GM23338 (cell line): Measurements from ENCODE around the gene PDE4B. TPM values are rescaled to one million over a fixed set of nuclear protein-coding genes. Genes with fewer than 3 reads are reported as not detected.
"Not testable (repeated sequence)": the region's sequence is repeated elsewhere in the genome, so short reads cannot be mapped to it uniquely, and the experiment has no call there.

Source experiments
- ATAC-seq: fragments of 200-7000 bp; cut with Tn5 transposase; 3 replicates; pipeline ENCODE4 v1.9.1; 2020
- DNase-seq: peaks from one replicate; pipeline ENCODE4 v3.0.0-alpha.2; 2015; ENCODE audit warnings: low spot score
- H2AFZ ChIP-seq: fragments of 200-600 bp; sonication (generic); 2 replicates; pipeline ENCODE4 v1.8.0; 2016; ENCODE audit warnings: antibody characterized with exemption, mild to moderate bottlenecking, moderate library complexity
- H3F3A ChIP-seq: fragments of 200-600 bp; sonication (generic); replicated peaks from 2 replicates; pipeline ENCODE4 v1.8.0; 2017; ENCODE audit warnings: antibody characterized with exemption, mixed run types, low read depth
- H3K27ac ChIP-seq: fragments of 200-600 bp; sonication (generic); 2 replicates; pipeline ENCODE4 v1.6.1; 2016; ENCODE audit warnings: low read depth
- H3K27me3 ChIP-seq: fragments of 200-600 bp; sonication (generic); 2 replicates; pipeline ENCODE4 v1.8.0; 2016; ENCODE audit warnings: mild to moderate bottlenecking, mixed run types, moderate library complexity; ENCODE audit not compliant: insufficient read depth
- H3K36me3 ChIP-seq: fragments of 200-600 bp; sonication (generic); 2 replicates; pipeline ENCODE4 v1.8.0; 2016; ENCODE audit warnings: mild to moderate bottlenecking; ENCODE audit not compliant: insufficient read depth
- H3K4me1 ChIP-seq: fragments of 200-600 bp; sonication (generic); 2 replicates; pipeline ENCODE4 v1.8.0; 2016; ENCODE audit warnings: mild to moderate bottlenecking, moderate library complexity; ENCODE audit not compliant: insufficient read depth
- H3K4me2 ChIP-seq: fragments of 200-600 bp; sonication (generic); 2 replicates; pipeline ENCODE4 v1.7.1; 2017; ENCODE audit warnings: mixed run types
- H3K4me3 ChIP-seq: fragments of 200-600 bp; sonication (generic); 2 replicates; pipeline ENCODE4 v1.6.1; 2016; ENCODE audit warnings: mixed run types
- H3K79me2 ChIP-seq: fragments of 200-600 bp; sonication (generic); replicated peaks from 2 replicates; pipeline ENCODE4 v1.8.0; 2017; ENCODE audit warnings: mild to moderate bottlenecking; ENCODE audit not compliant: insufficient read depth
- H3K9me2 ChIP-seq: fragments of 200-600 bp; sonication (generic); 2 replicates; pipeline ENCODE4 v1.8.0; 2017; ENCODE audit not compliant: insufficient read depth
- H4K20me1 ChIP-seq: fragments of 200-600 bp; sonication (generic); replicated peaks from 2 replicates; pipeline ENCODE4 v1.8.0; 2017; ENCODE audit warnings: mild to moderate bottlenecking; ENCODE audit not compliant: insufficient read depth
- H3K27ac Mint-ChIP-seq: 2 replicates; pipeline ENCODE4 v1.8.0; 2020; ENCODE audit warnings: inconsistent platforms, mild to moderate bottlenecking, moderate library complexity, mixed read lengths
- H3K27me3 Mint-ChIP-seq: 3 replicates; pipeline ENCODE4 v1.8.0; 2022; ENCODE audit warnings: low read depth, mild to moderate bottlenecking, moderate library complexity, mixed read lengths, inconsistent platforms; ENCODE audit not compliant: insufficient read depth, poor library complexity
- H3K36me3 Mint-ChIP-seq: 3 replicates; pipeline ENCODE4 v1.8.0; 2021; ENCODE audit warnings: low read depth, mild to moderate bottlenecking, inconsistent platforms, moderate library complexity, mixed read lengths
- H3K4me1 Mint-ChIP-seq: 3 replicates; pipeline ENCODE4 v1.8.0; 2020; ENCODE audit warnings: mild to moderate bottlenecking, inconsistent platforms, mixed read lengths
- H3K4me3 Mint-ChIP-seq: 3 replicates; pipeline ENCODE4 v1.8.0; 2021; ENCODE audit warnings: moderate library complexity, mild to moderate bottlenecking, inconsistent platforms, mixed read lengths
- H3K9me3 Mint-ChIP-seq: 3 replicates; pipeline ENCODE4 v1.8.0; 2020; ENCODE audit warnings: moderate library complexity, mild to moderate bottlenecking, inconsistent platforms, mixed read lengths
- CREB1 ChIP-seq: fragments of 250-450 bp; sonication (Bioruptor Pico); IDR thresholded peaks from 2 replicates; pipeline ENCODE4 v1.5.0; 2020; ENCODE audit warnings: low read depth, mild to moderate bottlenecking, moderate library complexity
- CTCF ChIP-seq, 2 experiments: fragments of 200-600 bp in 1 of 2; sonication (generic) in 1 of 2; conservative IDR thresholded peaks; 2 replicates each; pipeline versions ENCODE4 v1.5.1 to v1.6.1; 2016 to 2017; ENCODE audit warnings: antibody characterized with exemption in 2 of 2, low read depth in 2 of 2, mild to moderate bottlenecking in 2 of 2, moderate library complexity in 1 of 2
- ETS1 ChIP-seq: IDR thresholded peaks from 2 replicates; pipeline ENCODE4 v1.6.1; 2016; ENCODE audit warnings: antibody characterized with exemption
- EZH2 ChIP-seq: fragments of 200-600 bp; sonication (generic); IDR thresholded peaks from one replicate; pipeline ENCODE4 v1.8.0; 2017; ENCODE audit warnings: antibody characterized with exemption, mild to moderate bottlenecking, low read depth; ENCODE audit not compliant: unreplicated experiment
- EZH2phosphoT487 ChIP-seq: fragments of 200-600 bp; sonication (generic); IDR thresholded peaks from one replicate; pipeline ENCODE4 v1.8.1; 2018; ENCODE audit warnings: antibody characterized with exemption; ENCODE audit not compliant: unreplicated experiment
- STAT1 ChIP-seq: IDR thresholded peaks from one replicate; pipeline ENCODE4 v1.6.1; 2016; ENCODE audit warnings: antibody characterized with exemption; ENCODE audit not compliant: unreplicated experiment
- ZNF331 ChIP-seq: fragments of 250-450 bp; sonication (Bioruptor Pico); IDR thresholded peaks from 2 replicates; pipeline ENCODE4 v1.5.0; 2020; ENCODE audit warnings: low read depth, mild to moderate bottlenecking, moderate library complexity
- polyA plus RNA-seq: library from polyadenylated mRNA; unstranded; fragments of >200 nt; fragmentation: Nextera tagmentation; extraction: Ambion mirVana; gene quantifications from 2 replicates; pipeline ENCODE4 v1.2.1, GENCODE V29; 2016
- total RNA-seq: library from RNA; depleted of rRNA; stranded (reverse); fragments of >200 nt; shearing (Covaris generic); gene quantifications from 2 replicates; pipeline ENCODE4 v1.2.3, GENCODE V29; 2014

Gene PDE4B
- total and polyA plus RNA-seq, 2 experiments from 2014 or later, result 14.0 to 25.6 TPM

GRCh38 chr1:66057448-66057847 is 264.8 kb downstream of the PDE4B start:
- not testable (repeated sequence) for H3K36me3 Mint-ChIP-seq

GRCh38 chr1:66058558-66058957 is 265.9 kb downstream of the PDE4B start:
- Histone ChIP-seq H3K4me1 (no peaks in the 10 kb centered on the region), H2AFZ (no peak overlapping the region), H3K27me3 (no peaks in the 10 kb centered on the region), H3K79me2 (no peaks in the 10 kb centered on the region), H3F3A (no peaks in the 10 kb centered on the region), H3K27ac (no peak overlapping the region), H3K4me3 (no peak overlapping the region), H3K9me2 (no peaks in the 10 kb centered on the region; the same call in 1 of the 2 replicates), H3K36me3 (no peaks in the 10 kb centered on the region), H3K4me2 (no peak overlapping the region), H4K20me1 (no peaks in the 10 kb centered on the region)
- peaks cover 16% of the 10 kb centered on the region for H3K9me3 Mint-ChIP-seq
- no peaks in the 10 kb centered on the region for H3K27me3 Mint-ChIP-seq
- 0 out of 3 replicates have a peak, but pooled peaks cover 3% of the 10 kb centered on the region for H3K4me1 Mint-ChIP-seq
- DNase-seq (no peak), ATAC-seq (no peak)
- H3K27ac Mint-ChIP-seq, result no peak overlapping the region
- no peak overlapping the region for H3K4me3 Mint-ChIP-seq
- H3K36me3 Mint-ChIP-seq, result peaks cover 9% of the 10 kb centered on the region; the same call in 2 of the 3 replicates
- TF ChIP-seq ZNF331 (no peak), CTCF (conservative IDR thresholded peaks at IDR 0.05; ENCODE audit: low read depth in 2 of 2) (no peak), CREB1 (CRISPR knock-in tag) (no peak), EZH2phosphoT487 (no peak), EZH2 (no peak), STAT1 (no peak), ETS1 (no peak)

More at GRCh38 chr1:66057448-66057847, 264.8 kb downstream of the PDE4B start:
- not testable (repeated sequence) for H3K36me3 ChIP-seq, DNase-seq, ATAC-seq, H3K27me3 ChIP-seq, H3K4me2 ChIP-seq, H3K4me1 Mint-ChIP-seq, H3K79me2 ChIP-seq, H4K20me1 ChIP-seq, H3K27ac Mint-ChIP-seq, H2AFZ ChIP-seq, H3K27me3 Mint-ChIP-seq, H3K27ac ChIP-seq, H3F3A ChIP-seq, H3K4me1 ChIP-seq, H3K9me2 ChIP-seq, H3K4me3 Mint-ChIP-seq, H3K4me3 ChIP-seq
- H3K9me3 Mint-ChIP-seq, result peaks cover 16% of the 10 kb centered on the region

GRCh38 chr1:66067219-66067618 is 274.5 kb downstream of the PDE4B start:
- not testable (repeated sequence) for H3K27ac Mint-ChIP-seq, H3F3A ChIP-seq, H3K4me1 ChIP-seq, H3K4me2 ChIP-seq, H3K27me3 ChIP-seq, H2AFZ ChIP-seq, H3K4me3 ChIP-seq, H3K27ac ChIP-seq, H3K36me3 ChIP-seq, ATAC-seq, H3K4me1 Mint-ChIP-seq, H3K9me3 Mint-ChIP-seq, H3K27me3 Mint-ChIP-seq, H3K79me2 ChIP-seq, H3K9me2 ChIP-seq, DNase-seq, H4K20me1 ChIP-seq, H3K36me3 Mint-ChIP-seq, H3K4me3 Mint-ChIP-seq
